ENCODE results near the gene NT5C2. TPM values are rescaled to one million over a fixed set of nuclear protein-coding genes. Genes with fewer than 3 reads are reported as not detected.

The NT5C2 gene
- total RNA-seq, 2 donors from 2014 or later = 88.4 to 112 TPM

DNA sequence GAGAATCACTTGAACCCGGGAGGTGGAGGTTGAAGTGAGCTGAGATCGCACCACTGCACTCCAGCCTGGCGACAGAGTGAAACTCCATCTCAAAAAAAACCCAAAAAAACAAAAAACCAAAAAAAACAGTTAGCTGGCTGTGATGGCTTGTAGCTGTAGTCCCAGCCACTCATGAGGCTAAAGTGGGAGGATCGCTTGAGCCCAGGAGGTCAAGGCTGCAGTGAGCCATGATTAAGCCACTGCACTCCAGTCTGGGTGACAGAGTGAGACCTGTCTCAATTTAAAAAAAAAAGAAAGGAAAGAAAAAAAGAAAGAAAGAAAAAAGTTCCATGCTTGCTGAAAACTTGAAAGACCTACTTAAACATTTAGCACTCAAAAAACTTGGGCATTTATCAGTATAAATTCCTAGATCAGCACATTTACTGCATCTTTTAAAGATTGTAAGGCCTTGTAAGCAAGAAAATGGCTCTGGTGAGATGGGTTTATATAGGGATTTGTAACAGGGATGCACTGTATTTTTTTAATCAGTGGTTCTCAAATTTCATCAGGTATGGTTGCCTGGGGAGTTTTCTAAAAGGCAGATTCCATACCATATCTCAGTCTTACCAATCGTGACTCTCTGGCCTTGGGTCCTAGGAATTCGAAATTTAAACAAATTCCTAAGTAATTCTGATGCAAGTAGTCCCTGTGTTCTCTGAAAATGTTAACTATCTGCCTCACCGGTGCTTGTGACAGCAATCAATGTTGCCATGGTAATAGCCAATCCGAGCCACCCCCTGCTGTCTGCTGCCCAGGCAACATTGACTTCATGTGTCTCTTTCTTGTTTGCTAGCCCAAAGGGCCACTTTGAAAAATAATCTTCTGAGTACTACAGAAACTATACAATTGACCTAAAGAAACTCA, 11.5 kb upstream of the NT5C2 start:
- Histone ChIP-seq H3K27ac (no peak overlapping the region), H3K9me3 (no peaks in the 10 kb centered on the region), H3K4me3 (no peak overlapping the region), H3K27me3 (replicated peaks; ENCODE audit: insufficient read depth) (no peaks in the 10 kb centered on the region), H3K36me3 (no peaks in the 10 kb centered on the region), H3K4me1 (replicated peaks) (no peaks in the 10 kb centered on the region)
- WGBS = 65% methylated on average over 8 of the region's 8 CpGs
- intact Hi-C loops (cut with DNase I) = no loop called here
- TF ChIP-seq, protein P1, sequence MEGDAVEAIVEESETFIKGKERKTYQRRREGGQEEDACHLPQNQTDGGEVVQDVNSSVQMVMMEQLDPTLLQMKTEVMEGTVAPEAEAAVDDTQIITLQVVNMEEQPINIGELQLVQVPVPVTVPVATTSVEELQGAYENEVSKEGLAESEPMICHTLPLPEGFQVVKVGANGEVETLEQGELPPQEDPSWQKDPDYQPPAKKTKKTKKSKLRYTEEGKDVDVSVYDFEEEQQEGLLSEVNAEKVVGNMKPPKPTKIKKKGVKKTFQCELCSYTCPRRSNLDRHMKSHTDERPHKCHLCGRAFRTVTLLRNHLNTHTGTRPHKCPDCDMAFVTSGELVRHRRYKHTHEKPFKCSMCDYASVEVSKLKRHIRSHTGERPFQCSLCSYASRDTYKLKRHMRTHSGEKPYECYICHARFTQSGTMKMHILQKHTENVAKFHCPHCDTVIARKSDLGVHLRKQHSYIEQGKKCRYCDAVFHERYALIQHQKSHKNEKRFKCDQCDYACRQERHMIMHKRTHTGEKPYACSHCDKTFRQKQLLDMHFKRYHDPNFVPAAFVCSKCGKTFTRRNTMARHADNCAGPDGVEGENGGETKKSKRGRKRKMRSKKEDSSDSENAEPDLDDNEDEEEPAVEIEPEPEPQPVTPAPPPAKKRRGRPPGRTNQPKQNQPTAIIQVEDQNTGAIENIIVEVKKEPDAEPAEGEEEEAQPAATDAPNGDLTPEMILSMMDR (IDR thresholded peaks at IDR 0.05) = no peak
- TF ChIP-seq POLR2A (IDR thresholded peaks at IDR 0.05) = no peak
- TF ChIP-seq POLR2AphosphoS5 (IDR thresholded peaks at IDR 0.05) = no peak
- no peak for DNase-seq (ENCODE audit: low spot score)

DNA sequence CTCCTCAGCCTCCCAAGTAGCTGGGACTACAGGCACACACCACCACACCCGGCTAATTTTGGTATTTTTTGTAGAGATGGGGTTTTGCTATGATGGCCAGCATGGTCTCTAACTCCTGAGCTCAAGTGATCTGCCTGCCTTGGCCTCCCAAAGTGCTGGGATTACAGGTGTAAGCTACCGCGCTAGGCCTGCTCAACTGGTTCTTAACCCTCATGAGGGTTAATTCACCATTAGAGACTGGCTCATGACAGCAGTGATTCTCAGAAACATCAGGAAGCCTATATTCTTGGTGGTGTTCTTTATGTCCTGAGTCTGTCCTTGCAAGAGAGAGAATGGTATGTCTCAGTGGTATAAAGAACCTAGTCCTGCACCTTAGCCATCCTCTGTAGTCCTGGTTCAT, 10.4 kb upstream of the NT5C2 start:
- TF ChIP-seq POLR2A (IDR thresholded peaks at IDR 0.05) (no peak), POLR2AphosphoS5 (IDR thresholded peaks at IDR 0.05) (no peak)
- TF ChIP-seq, protein P1 (IDR thresholded peaks at IDR 0.05) = no peak
- H3K27ac ChIP-seq = no peak overlapping the region
- intact Hi-C loops (cut with DNase I) = no loop called here
- no peaks in the 10 kb centered on the region for H3K27me3 ChIP-seq (replicated peaks; ENCODE audit: insufficient read depth)
- H3K9me3 ChIP-seq = no peaks in the 10 kb centered on the region
- DNase-seq (ENCODE audit: low spot score) = no peak
- H3K4me1 ChIP-seq (replicated peaks) = no peaks in the 10 kb centered on the region
- WGBS = 92% methylated on average over 3 of the region's 3 CpGs
- H3K36me3 ChIP-seq = no peaks in the 10 kb centered on the region
- H3K4me3 ChIP-seq = no peak overlapping the region

DNA sequence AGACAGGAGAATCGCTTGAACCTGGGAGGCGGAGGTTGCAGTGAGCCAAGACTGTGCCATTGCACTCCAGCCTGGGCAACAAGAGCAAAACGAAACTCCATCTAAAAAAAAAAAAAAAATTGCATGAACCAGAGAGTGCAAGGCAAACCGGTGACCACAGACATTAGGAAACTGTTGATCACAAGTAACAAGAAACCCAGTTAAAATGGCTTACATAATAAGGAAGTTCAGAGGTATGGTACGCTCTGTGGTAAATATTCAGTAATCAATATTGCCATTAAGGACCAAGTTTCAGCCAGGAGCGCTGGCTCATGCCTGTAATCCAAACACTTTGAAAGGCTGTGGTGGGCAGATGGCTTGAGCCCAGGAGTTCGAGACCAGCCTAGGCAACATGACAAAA, 9.2 kb upstream of the NT5C2 start:
- intact Hi-C loops (cut with DNase I) = no loop called here
- Histone ChIP-seq H3K4me3 (no peak overlapping the region), H3K9me3 (no peaks in the 10 kb centered on the region), H3K27ac (no peak overlapping the region), H3K27me3 (replicated peaks; ENCODE audit: insufficient read depth) (no peaks in the 10 kb centered on the region), H3K4me1 (replicated peaks) (no peaks in the 10 kb centered on the region), H3K36me3 (no peaks in the 10 kb centered on the region)
- TF ChIP-seq, protein P1 (IDR thresholded peaks at IDR 0.05) = no peak
- TF ChIP-seq POLR2AphosphoS5 (IDR thresholded peaks at IDR 0.05) = no peak
- WGBS = 85% methylated on average over 7 of the region's 7 CpGs
- DNase-seq (ENCODE audit: low spot score) = no peak

DNA sequence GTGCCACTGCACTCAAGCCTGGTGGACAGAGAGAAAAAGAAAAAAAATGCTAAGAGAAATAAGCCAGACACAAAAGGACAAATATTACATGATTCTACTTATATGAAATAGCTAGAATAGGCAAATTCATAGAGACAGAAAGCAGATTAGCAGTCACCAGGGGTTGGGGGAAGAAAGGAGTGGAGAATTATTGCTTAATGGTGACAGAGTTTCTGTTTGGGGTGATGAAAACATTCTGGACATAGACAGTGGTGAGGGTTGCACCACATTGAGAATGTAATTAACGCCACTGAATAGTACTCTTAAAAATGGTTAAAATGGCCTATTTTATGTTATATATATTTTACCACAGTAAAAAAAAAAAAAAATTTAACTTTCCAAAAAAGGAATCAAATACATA, 6.4 kb upstream of the NT5C2 start:
- no peaks in the 10 kb centered on the region for H3K27me3 ChIP-seq (replicated peaks; ENCODE audit: insufficient read depth)
- intact Hi-C loops (cut with DNase I) = no loop called here
- WGBS = 94% methylated on average over 1 of the region's 1 CpG
- H3K36me3 ChIP-seq = no peaks in the 10 kb centered on the region
- TF ChIP-seq POLR2A (IDR thresholded peaks at IDR 0.05) = no peak
- TF ChIP-seq, protein P1 (IDR thresholded peaks at IDR 0.05) = no peak
- no peak for TF ChIP-seq POLR2AphosphoS5 (IDR thresholded peaks at IDR 0.05)
- H3K4me1 ChIP-seq (replicated peaks) = no peaks in the 10 kb centered on the region
- no peaks in the 10 kb centered on the region for H3K9me3 ChIP-seq
- no peak overlapping the region for H3K27ac ChIP-seq
- no peak for DNase-seq (ENCODE audit: low spot score)
- no peak overlapping the region for H3K4me3 ChIP-seq

DNA sequence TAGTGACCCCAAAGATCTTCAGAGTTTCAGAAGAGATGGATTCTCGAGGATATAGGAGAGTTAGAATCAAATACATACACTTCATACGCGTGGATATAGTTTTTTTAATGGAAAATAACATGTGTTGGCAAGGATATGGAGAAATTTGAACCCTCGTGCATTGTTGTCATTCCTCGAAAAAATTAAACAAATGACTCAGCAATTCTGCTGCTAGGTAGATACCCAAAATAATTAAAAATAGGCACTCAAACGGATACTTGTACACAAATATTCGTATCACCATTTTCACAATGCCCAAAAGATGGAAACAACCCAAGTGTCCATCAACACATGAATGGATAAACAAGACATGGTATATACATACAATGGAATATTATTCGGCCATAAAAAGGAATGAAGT, 5.6 kb upstream of the NT5C2 start:
- Histone ChIP-seq H3K27me3 (replicated peaks; ENCODE audit: insufficient read depth) (no peaks in the 10 kb centered on the region), H3K27ac (no peak overlapping the region), H3K9me3 (no peaks in the 10 kb centered on the region), H3K4me1 (replicated peaks) (no peaks in the 10 kb centered on the region), H3K36me3 (no peaks in the 10 kb centered on the region), H3K4me3 (no peak overlapping the region)
- 88% methylated on average over 8 of the region's 8 CpGs for WGBS
- TF ChIP-seq POLR2AphosphoS5 (IDR thresholded peaks at IDR 0.05) (no peak), POLR2A (IDR thresholded peaks at IDR 0.05) (no peak)
- TF ChIP-seq, protein P1 (IDR thresholded peaks at IDR 0.05) = no peak
- no peak for DNase-seq (ENCODE audit: low spot score)
- intact Hi-C loops (cut with DNase I) = no loop called here
